ENCODE data around the gene PI4K2B.
"Not testable (repeated sequence)": the region's sequence is repeated elsewhere in the genome, so short reads cannot be mapped to it uniquely, and the experiment has no call there.

The PI4K2B gene

GRCh38 chr4:25306518-25307057 lies 72.8 kb downstream of the PI4K2B start:
- DNase-seq (ENCODE audit: low read depth) = no peak

- DNase-seq (ENCODE audit: low read depth) = no peak
Observed at GRCh38 chr4:25307596-25307995, 73.8 kb downstream of the PI4K2B start.

- no peak for DNase-seq (ENCODE audit: low read depth)
Observed at GRCh38 chr4:25308306-25308705, 74.5 kb downstream of the PI4K2B start.

- DNase-seq (ENCODE audit: low read depth) = no peak
Observed at GRCh38 chr4:25308761-25309160, 74.9 kb downstream of the PI4K2B start.

DNA sequence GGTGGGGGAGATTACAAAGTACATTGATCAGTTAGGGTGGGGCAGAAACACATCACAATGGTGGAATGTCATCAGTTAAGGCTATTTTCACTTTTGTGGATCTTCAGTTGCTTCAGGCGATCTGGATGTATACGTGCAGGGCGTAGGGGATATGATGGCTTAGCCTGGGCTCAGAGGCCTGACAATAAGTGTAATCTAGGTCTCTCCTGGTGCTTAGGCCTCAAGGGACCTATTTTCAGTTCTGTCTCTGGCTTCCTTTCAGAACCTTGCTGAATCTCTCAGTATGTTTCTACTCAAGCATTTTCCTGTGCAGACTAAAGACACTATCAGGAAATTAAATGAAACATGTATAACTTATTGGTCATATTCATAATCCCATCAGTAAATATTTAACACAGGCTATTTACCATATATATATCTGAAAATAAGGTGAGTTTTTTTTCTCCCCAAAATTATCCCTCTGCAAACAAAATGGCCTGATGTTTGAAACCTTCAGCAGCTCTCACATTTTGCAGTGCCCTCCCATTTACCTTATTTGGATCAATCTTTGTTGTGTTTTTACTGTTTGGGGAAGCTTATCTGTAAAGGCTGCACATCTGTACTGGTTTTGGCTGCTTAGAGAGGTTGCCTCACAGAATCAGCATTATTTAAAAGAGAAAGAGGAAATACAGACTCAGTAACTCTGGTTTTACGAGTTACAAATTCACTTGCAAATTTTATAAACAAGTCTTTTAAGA lies 76.4 kb downstream of the PI4K2B start:
- no peak for DNase-seq (ENCODE audit: low read depth)

DNA sequence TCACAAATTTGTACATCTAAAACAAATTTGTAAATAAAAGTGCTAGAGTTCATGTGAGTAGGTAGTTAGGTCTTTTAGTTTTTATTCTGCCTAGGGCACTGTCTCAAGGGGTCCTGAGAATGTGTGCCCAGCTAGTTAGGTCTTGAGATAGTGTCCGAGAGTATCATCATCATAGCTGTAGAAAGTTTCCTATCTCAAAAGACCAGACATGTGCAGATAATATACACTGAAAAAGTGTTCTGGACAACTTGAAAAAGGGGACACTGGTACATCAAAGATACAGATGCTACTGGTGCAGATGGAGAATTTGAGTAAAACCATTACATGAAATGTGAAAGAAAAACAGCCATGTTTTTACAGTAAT lies 77.0 kb downstream of the PI4K2B start:
- no peak for DNase-seq (ENCODE audit: low read depth)

- DNase-seq (ENCODE audit: low read depth) = peak; percentile 84
Observed at GRCh38 chr4:25312496-25313200, 78.8 kb downstream of the PI4K2B start, which contains the start of gene ZCCHC4. Gene ZCCHC4 (plus strand): TSS chr4:25312774. CDS start chr4:25312810, 36 bp downstream.

DNA sequence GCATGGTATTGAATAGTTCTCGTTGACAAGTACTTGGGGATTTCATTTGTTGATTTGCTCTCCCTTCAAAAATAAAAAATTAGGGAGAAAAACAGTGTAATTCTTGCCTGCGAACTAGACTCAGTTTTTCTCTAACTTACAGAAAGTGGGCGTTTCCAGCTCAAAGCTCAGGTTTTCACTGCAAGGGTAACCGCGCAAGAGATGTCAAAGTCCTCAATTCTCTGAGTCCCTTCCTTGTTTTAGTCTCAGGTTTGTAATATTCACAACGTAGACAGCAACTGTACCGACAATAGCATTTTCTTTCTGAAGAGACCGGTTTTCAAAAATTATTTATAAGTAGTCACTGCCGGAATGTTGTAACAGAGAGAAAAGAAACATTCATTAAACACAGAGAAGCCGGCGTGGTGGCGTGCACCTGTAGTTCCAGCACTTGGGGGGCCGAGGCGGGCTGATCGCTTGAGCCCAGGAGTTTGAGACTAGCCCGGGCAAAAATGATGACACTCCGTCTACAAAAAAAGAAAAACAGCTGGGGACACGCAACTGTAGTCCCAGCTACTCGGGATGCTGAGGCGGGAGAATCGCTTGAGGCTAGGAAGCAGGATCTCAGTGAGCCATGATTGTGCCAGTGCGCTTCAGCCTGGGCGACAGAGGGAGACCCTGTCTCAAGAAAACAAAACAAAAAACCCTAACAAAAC lies 79.5 kb downstream of the PI4K2B start:
- DNase-seq (ENCODE audit: low read depth) = no peak

DNA sequence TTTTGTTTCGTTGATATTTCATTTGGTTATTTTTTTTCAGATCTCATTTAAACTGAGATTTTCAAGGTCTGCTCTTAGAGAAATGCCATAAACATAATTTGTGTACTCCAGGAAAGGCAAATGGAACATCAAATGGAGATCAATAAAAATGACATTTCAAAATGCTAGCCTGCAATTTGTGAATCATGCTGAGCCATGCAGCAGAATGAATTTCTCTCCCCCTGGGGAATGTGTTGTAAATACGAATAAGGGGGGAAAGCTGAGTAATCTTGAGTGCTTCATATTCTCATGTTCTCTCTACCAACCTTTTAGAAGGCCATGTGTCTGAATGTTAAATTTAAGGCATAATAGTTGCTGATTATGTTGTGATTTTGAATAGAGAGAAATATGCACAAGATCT lies 86.5 kb downstream of the PI4K2B start:
- DNase-seq (ENCODE audit: low read depth) = no peak

DNA sequence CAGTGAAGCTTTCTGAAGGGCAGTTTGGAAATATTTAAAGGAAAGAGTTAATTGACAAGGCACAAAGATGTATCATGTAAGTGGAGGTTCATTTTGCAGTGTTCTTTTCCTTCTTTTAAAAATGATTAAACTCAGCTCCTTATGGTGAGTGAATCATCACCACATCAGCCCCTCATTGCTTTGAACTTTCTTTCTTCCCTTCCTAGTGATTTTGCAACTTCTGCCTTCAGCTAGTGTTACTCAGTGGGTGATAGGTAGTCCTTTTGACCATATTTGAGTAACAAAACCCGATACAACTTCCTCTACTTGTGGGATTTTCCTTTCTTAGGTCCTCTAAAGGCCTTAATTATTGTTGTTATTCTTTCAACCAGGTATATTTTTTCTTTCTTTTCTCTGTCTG lies 86.9 kb downstream of the PI4K2B start:
- DNase-seq (ENCODE audit: low read depth) = no peak

DNA sequence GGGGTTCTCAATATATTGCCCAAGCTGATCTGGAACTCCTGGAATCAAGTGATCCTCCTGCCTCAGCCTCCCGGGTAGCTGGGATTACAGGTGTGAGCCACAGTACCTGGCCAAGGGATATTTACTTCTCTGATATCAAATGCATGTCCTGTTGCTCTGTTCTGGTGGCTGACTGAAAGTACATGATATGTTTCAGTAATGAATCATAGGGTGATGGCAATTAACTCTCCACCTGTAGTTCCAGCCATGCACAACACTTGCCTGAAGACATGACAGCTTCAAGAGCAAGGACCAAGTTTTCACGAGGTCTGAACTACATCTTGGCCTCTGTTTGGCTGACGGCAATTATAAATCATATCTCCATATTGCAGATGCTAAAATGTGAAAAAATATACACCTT lies 87.9 kb downstream of the PI4K2B start:
- no peak for DNase-seq (ENCODE audit: low read depth)

DNA sequence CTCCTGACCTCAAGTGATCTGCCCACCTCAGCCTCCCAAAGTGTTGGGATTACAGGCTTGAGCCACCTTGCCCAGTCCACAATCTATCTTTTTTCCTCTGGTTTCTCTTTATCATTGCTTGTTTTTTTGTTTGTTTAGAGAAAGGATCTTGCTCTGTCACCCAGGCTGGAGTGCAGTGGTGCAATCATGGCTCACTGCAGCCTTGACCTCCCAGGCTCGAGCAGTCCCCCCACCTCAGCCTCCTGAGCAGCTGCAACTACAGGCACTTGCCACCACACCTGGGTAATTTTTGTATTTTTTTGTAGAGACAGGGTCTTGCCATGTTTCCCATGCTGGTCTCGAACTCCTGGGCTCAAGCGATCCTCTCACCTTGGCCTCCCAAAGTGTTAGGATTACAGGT lies 94.6 kb downstream of the PI4K2B start:
- DNase-seq (ENCODE audit: low read depth) = not testable (repeated sequence)
